LNCAP (cell line): ENCODE data around the gene AMT.

Experiments used
- TF ChIP-seq, protein P1 (sequence below): fragments of 450-650 bp; IDR thresholded peaks from 2 replicates; pipeline ENCODE4 v1.5.1; 2017; ENCODE audit warnings: mild to moderate bottlenecking

Gene AMT

DNA sequence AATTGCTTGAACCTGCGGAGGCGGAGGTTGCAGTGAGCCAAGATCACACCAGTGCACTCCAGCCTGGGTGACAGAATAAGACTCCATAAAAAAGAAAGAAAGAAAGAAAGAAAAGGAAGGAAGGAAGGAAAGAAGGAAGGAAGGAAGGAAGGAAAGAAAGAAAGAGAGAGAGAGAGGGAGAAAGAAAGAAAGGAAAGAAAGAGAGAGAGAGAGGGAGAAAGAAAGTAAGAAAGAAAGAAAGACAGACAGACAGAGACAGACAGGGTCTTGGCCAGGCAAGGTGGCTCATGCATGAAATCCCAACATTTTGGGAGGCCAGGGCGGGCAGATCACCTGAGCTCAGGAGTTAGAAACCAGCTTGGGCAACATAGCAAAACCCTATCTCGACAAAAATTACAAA is 31.3 kb upstream of the AMT start:
- TF ChIP-seq, protein P1, sequence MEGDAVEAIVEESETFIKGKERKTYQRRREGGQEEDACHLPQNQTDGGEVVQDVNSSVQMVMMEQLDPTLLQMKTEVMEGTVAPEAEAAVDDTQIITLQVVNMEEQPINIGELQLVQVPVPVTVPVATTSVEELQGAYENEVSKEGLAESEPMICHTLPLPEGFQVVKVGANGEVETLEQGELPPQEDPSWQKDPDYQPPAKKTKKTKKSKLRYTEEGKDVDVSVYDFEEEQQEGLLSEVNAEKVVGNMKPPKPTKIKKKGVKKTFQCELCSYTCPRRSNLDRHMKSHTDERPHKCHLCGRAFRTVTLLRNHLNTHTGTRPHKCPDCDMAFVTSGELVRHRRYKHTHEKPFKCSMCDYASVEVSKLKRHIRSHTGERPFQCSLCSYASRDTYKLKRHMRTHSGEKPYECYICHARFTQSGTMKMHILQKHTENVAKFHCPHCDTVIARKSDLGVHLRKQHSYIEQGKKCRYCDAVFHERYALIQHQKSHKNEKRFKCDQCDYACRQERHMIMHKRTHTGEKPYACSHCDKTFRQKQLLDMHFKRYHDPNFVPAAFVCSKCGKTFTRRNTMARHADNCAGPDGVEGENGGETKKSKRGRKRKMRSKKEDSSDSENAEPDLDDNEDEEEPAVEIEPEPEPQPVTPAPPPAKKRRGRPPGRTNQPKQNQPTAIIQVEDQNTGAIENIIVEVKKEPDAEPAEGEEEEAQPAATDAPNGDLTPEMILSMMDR: no peak

DNA sequence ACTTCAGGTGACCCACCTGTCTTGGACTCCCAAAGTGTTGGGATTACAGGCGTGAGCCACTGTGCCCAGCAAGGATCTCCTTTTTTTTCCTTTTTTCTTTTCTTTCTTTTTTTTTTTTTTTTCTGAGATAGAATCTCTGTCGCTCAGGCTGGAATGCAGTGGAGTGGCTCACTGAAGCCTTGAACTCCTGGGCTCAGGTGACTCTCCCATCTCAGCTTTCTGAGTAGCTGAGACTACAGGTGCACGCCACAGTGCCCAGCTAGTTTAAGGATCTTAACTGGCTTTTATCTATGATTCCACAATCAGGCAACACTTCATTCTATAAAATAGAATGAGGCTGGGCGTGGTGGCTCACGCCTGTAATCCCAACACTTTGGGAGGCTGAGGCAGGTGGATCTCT is 23.1 kb upstream of the AMT start:
- TF ChIP-seq, protein P1: no peak

DNA sequence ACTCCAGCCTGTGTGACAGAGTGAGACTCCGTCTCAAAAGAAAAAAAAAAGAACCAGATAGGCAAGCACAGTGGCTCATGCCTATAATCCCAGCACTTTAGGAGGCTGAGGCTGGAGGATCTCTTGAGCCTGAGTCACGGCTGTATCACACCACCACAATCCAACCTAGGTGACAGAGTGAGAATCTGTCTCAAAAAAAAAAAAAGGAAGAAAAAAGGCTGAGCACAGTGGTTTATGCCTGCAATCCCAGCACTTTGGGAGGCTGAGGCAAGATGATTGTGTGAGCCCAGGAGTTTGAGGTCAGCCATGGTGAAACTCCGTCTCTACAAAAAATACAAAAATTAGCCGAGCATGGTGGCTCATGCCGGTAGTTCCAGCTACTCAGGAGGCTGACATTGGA is 12.5 kb upstream of the AMT start:
- TF ChIP-seq, protein P1: no peak

DNA sequence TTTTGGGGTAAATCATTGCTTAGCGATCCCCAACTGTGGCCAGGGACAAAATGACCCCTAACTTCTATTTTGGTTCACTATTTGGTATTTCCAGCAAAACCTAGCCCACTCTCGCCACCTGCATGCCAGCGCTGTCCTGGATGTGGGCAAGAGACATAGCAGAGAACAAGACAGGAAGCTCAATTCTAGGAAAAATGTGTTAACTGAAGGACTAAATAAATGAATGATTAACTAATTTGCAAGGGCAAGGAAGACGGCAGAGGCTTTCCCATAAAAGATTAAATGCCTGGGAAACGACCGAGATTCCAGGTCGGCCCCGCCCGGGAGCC is 6.4 kb upstream of the AMT start:
- TF ChIP-seq, protein P1: no peak

DNA sequence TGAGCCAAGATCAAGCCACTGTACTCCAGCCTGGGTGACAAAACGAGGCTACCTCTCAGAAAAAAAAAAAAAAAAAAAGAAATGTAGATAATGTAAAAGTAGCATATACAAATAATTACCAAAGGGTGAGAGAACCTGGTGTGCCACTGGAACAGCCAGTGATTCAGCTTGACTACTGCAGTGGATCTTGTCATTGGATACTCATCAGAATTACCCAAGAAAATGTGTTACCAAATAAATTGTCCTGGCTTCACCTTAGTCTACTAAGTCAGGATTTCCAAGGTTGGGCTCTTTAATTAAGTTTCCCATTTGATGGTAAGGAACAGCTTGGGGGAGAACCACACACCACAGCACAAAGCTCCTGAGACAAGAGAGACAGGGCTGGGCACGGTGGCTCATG is 5.3 kb upstream of the AMT start:
- TF ChIP-seq, protein P1: no peak

DNA sequence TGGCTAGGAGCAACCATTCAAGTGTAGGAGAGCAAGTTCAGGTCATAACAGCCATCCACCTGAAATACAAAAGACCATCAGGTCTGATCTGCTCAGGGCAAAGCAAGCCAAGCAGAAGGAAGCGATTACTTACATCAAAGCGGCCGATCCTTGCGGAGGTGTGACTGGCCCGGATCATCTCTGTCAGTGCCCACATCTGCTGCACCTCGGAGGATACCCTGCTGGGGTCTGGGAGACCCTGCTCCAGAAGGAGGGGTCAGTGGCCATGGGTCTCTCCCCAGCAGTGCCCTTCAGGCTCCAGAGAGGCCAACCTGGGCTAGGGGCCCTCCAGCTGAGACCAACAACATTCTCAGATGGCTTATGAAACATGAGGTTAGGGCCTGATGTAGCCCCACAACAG is 2.5 kb upstream of the AMT start:
- TF ChIP-seq, protein P1: no peak

DNA sequence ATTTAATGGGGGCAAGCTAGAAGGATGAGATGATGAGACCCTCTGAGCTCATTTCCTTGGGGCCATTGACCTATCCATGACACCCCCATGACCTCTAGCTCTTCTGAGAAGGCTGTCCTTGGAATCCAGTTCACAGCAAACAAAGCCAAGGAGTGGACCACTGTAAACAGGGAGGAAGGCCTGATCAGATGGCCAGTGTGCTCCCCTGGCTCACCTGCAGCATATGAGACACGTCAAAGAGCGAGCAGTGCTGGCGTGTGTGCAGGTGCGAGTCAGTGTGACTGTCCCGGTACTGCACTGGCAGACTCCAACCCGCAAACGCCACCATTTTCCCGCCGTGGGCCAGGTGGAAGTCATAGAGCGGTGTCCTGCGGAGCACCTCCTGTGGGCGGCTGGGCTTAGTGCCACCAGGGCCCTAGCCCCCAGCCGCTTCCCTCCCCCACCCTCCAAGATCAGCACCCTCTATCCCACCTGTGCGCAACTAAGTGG is 339 bp downstream of the AMT start:
- TF ChIP-seq, protein P1: no peak

DNA sequence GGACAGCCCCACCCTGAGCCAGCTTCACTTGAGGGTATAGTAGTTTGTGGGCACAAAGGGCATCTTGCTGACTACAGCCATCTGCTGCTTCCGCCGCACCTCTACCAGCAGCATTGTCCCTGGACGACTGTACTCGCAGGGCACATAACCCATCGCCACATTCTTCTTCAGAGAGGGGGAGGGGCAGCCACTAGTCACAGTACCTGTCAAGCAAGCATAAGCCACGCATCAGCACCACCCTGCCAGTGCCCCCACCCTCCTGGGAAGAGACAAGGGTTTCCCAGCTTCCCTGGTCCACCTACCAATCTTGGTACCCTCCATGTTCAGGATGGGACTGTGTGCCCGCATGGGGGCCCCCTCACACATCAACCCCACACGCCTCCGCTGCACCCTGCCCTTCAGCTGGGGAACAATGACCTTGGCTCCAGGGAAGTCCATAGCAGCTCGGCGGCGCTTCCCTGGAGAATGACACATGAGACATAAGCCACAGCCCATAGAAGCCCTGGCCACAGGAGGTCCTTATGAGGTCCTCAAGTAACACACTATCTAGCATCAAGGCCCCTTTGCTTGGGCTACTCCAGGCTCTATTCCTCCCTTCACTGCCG is 4.7 kb downstream of the AMT start:
- TF ChIP-seq, protein P1: no peak
